ACC112 (cell line): Measurements from ENCODE around the gene NSG1.

ENCODE experiments used
- H2AFZ ChIP-seq: fragments of 200-600 bp; sonication (generic); one replicate; pipeline ENCODE4 v1.6.0; 2017; ENCODE audit warnings: antibody characterized with exemption, low read length; ENCODE audit not compliant: unreplicated experiment
- H3K27ac ChIP-seq: fragments of 200-600 bp; sonication (generic); 2 replicates; pipeline ENCODE4 v1.5.1; 2014; ENCODE audit warnings: low read depth, mild to moderate bottlenecking, antibody characterized with exemption, low read length, moderate library complexity
- H3K27me3 ChIP-seq: fragments of 200-600 bp; sonication (generic); 2 replicates; pipeline ENCODE4 v1.6.1; 2014; ENCODE audit warnings: mild to moderate bottlenecking, antibody characterized with exemption, low read length, moderate library complexity, mixed read lengths; ENCODE audit not compliant: insufficient read depth
- H3K36me3 ChIP-seq: fragments of 200-600 bp; sonication (generic); 2 replicates; pipeline ENCODE4 v1.6.1; 2016; ENCODE audit warnings: mild to moderate bottlenecking, antibody characterized with exemption, low read length, moderate library complexity, mixed read lengths; ENCODE audit not compliant: insufficient read depth
- H3K4me1 ChIP-seq: fragments of 200-600 bp; sonication (generic); one replicate; pipeline ENCODE4 v1.6.1; 2016; ENCODE audit warnings: low read length, mixed read lengths; ENCODE audit not compliant: insufficient read depth, unreplicated experiment, control insufficient read depth
- H3K4me3 ChIP-seq: fragments of 200-600 bp; sonication (generic); 2 replicates; pipeline ENCODE4 v1.5.1; 2014; ENCODE audit warnings: mild to moderate bottlenecking, low read depth, low read length
- H3K79me2 ChIP-seq: fragments of 200-600 bp; sonication (generic); one replicate; pipeline ENCODE4 v1.6.0; 2016; ENCODE audit warnings: low read length; ENCODE audit not compliant: control insufficient read depth, unreplicated experiment, insufficient read depth

Gene NSG1

DNA sequence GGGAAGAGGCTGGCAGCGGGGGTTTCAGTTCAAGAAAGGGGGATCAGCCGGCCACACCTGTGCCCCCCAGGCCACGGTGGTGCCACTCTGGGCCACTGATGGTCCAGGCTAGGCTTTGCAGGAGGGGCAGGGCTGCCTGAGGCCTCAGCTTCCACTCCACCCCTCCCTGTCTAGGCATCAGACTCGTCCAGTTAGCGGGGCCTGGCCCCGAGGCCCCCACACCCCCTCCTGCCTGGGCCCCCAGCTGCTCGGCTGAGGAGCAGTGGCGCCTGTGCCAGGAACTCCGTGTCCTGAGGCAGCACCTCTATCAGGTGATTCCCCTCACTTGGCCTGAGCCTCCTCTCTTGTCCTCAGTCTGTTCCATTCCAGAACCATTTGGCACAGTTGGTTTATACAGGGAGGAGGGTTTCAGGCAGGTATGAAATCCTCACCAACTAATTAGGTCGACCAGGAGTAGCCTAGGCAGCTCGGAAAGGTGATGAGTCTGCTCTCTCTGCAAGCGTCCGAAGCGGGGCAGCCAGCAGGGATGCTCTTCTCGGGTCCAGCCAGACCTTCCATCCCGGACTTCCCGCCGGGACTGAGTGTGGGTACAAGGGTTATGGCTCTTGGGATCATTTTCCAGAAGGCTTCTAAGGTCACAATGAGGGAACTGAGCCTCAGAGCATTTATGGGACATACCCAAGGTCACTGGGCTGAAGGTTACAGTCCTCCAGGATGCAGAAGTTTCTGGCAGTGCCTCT is 2.1 kb downstream of the NSG1 start:
- Histone ChIP-seq H3K4me3 (no peak overlapping the region), H3K27me3 (peaks cover 45% of the 10 kb centered on the region), H3K4me1 (no peaks in the 10 kb centered on the region), H3K36me3 (no peaks in the 10 kb centered on the region), H3K79me2 (no peaks in the 10 kb centered on the region), H2AFZ (no peak overlapping the region), H3K27ac (no peak overlapping the region)

DNA sequence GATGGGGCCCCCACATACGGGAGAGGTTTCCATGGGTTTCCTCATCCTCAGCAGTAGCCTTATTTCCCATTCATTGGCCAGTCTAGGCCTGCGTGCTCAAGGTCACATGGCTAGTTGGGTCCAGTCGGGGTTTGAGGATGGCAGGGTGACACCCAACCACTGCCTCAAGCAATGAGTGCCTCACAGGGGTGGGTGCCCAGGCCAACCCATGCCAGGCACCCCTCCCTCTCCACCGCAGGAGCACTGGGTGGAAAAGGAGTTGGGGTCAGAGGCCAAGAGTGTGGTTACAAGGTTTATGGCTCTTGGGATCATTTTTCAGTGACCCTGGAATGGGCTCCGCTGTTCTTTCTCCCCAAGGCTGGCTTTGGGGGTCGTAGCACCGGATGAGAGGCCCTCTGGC is 3.1 kb downstream of the NSG1 start:
- no peak overlapping the region for H3K4me3 ChIP-seq
- peaks cover 36% of the 10 kb centered on the region for H3K27me3 ChIP-seq
- H3K4me1 ChIP-seq, result peaks cover 9% of the 10 kb centered on the region
- H3K36me3 ChIP-seq, result no peaks in the 10 kb centered on the region
- no peaks in the 10 kb centered on the region for H3K79me2 ChIP-seq
- no peak overlapping the region for H2AFZ ChIP-seq
- no peak overlapping the region for H3K27ac ChIP-seq

DNA sequence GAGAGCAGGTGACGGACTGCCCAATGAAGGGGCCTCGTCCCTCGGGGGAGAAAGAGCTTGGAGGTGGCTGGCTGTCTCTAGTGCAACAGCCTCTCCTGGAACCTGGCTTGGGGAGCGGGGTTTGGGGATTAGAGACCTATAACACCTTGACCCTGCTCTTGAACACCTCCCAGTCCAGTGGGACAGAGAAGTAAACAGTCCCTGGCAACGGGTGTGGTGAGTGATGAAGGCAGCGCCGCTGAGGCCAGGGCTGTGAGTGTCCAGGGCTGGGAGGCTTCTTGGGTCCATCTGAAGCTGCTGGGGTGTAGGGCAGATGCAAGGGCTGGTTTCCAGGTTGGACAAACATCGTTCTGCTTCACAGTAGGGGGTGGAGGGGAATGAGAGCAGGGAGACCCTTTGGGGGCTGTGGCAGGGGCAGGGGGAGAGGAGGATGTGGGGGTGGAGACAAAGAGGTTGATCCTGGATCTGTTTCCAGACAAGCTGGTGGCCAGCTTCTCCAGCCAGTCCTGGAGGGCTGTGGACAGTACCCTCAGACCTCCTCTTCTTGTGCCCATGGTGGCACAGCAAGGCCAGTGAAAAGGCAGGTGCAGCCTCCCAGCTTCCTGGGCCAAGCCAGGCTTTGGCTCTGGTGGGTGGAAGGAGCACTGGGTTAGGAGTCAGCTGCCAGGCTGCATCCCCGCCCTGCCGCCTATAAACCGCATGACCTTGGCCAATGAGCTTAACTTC is 3.8 kb downstream of the NSG1 start:
- Histone ChIP-seq H3K4me3 (no peak overlapping the region), H3K36me3 (no peaks in the 10 kb centered on the region), H3K4me1 (peaks cover 12% of the 10 kb centered on the region), H3K27me3 (peaks cover 38% of the 10 kb centered on the region), H3K79me2 (no peaks in the 10 kb centered on the region), H2AFZ (no peak overlapping the region), H3K27ac (no peak overlapping the region)

DNA sequence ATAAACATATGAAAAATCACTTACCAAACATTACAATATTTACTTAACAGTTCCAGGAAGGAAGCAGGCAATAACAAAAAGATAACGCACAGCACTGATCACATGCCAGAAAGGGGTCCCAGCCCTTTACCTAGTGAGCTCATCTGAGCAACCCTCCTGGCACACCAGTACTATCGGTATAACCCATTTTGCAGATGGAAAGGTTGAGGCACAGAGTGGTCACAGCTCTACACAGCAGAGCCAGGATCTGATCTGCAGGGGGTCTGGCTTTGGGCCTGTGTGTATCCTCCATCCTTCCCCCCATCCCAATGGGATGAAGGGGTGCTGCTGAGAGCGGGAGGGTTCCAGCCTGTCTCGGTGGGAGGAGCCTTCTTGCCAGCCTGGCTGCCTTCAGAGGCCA is 5.0 kb downstream of the NSG1 start:
- Histone ChIP-seq H3K36me3 (no peaks in the 10 kb centered on the region), H2AFZ (no peak overlapping the region), H3K4me1 (peaks cover 16% of the 10 kb centered on the region), H3K4me3 (no peak overlapping the region), H3K79me2 (no peaks in the 10 kb centered on the region), H3K27ac (no peak overlapping the region), H3K27me3 (peaks cover 38% of the 10 kb centered on the region)

DNA sequence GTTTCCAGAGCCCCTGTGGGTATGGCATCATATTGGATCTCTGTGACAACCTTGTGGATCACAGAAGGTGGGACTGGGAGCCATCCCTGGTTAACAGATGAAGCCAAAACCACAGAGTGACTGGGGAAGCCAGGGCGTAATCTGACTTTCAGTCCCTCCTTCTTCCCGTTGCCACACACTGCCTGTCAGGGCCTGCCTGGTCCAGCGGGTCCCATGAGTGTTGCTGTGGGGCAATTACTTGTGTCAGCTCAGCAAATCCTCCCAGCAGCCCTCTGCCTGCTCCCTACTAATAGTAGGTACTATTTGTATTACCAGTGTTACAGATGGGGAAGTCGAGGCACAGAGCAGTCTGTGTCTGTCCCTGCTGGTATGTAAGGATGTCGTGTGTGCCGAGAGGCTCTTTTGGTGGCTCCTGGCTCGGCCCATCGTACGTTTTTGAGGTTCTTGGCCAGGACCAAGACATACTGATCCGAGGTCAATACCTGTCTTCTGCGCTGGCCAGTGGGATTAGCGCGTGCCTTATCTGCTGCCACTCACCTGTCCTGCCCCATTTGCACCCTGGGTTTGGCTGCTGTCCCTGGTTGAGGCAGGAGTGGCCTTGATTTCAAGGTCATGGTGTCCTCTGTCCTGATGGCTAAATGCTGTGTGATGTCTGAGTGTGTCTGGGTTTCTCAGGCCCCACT is 5.7 kb downstream of the NSG1 start:
- Histone ChIP-seq H3K27me3 (peaks cover 31% of the 10 kb centered on the region), H3K36me3 (no peaks in the 10 kb centered on the region), H2AFZ (no peak overlapping the region), H3K4me1 (peaks cover 20% of the 10 kb centered on the region), H3K4me3 (no peak overlapping the region), H3K27ac (no peak overlapping the region), H3K79me2 (no peaks in the 10 kb centered on the region)

DNA sequence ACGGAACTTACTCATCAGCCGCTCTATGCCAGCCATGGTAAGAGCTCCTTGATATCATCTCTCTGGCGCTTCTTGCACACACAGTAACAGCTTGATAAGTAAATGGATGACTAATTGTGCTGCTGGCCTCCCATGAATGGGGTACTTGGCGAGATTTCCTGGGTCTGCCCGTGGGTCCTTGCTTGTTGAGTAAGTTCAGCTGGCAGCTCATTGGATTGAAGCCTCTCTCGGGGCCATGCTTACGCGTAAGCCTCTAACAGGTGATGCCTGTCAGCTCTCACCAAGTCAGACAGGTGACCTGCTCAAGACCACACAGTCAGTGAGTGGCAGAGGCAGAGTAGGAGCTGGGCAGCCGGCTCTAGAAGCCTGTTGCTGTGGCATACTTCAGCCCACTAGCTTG is 7.7 kb downstream of the NSG1 start:
- Histone ChIP-seq H2AFZ (no peak overlapping the region), H3K79me2 (no peaks in the 10 kb centered on the region), H3K27me3 (peaks cover 28% of the 10 kb centered on the region), H3K27ac (no peak overlapping the region), H3K36me3 (no peaks in the 10 kb centered on the region), H3K4me1 (peaks cover 20% of the 10 kb centered on the region), H3K4me3 (no peak overlapping the region)

DNA sequence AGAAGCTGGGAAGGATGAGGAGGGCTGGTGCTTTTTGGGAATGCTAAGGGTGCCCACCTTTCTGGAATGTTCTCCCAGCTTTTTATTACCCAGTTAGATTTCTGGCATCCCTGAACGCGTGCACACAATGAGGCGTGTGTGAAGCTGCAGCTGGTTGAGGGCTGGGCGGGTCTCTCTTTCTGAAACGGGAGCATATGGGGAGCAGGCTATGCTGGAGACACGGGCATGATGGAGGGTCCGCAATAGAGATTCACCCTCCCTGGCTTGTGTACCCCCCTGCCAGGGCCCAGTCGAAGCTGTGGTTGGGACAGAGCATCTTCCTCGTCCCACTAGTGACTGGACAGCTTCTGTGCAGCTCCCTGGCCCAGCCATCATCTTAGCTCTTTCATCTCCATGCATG is 8.5 kb downstream of the NSG1 start:
- Histone ChIP-seq H2AFZ (no peak overlapping the region), H3K27me3 (peaks cover 35% of the 10 kb centered on the region), H3K36me3 (no peaks in the 10 kb centered on the region), H3K4me1 (peaks cover 20% of the 10 kb centered on the region), H3K27ac (no peak overlapping the region), H3K4me3 (no peak overlapping the region), H3K79me2 (no peaks in the 10 kb centered on the region)

DNA sequence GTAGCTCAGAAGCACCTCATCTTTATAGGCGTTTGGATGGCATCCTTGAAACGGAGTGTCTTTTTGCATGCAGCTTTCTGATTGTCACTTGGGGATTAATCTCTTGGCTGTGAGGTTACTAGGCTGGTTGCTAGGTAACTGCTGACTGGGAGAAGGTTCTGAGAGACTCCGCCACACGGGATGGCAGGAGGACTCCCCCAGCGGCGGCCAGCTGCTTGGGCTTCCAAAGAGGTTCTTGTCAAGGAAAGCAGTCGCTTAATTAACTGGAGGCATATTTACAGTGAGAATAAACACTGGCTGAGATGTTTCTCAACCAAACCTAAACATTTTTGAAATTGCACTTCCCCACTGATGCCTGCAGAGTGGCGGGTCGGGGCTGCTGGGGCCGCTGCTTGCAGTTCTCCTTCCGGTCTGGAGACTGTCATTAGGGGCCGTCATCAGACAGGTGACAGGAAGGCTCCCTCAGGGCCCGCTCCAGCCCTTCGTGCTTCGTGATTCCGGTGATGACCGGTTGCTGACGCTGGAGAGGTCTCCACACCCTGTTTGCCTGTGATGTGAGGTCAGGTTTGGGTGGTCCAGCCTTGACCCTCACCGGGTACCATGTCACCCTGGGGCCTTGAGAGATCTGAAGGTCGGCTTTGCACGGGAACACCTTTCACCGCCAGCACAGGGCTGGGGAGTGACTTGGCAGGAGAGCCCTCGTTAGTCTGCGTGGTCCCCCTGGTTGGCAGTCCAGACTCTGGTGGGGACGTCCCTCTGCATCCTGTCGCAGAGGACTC is 9.1 kb downstream of the NSG1 start:
- Histone ChIP-seq H3K79me2 (no peaks in the 10 kb centered on the region), H3K27ac (no peak overlapping the region), H3K27me3 (peaks cover 35% of the 10 kb centered on the region), H3K36me3 (no peaks in the 10 kb centered on the region), H2AFZ (no peak overlapping the region), H3K4me3 (no peak overlapping the region), H3K4me1 (peaks cover 20% of the 10 kb centered on the region)

DNA sequence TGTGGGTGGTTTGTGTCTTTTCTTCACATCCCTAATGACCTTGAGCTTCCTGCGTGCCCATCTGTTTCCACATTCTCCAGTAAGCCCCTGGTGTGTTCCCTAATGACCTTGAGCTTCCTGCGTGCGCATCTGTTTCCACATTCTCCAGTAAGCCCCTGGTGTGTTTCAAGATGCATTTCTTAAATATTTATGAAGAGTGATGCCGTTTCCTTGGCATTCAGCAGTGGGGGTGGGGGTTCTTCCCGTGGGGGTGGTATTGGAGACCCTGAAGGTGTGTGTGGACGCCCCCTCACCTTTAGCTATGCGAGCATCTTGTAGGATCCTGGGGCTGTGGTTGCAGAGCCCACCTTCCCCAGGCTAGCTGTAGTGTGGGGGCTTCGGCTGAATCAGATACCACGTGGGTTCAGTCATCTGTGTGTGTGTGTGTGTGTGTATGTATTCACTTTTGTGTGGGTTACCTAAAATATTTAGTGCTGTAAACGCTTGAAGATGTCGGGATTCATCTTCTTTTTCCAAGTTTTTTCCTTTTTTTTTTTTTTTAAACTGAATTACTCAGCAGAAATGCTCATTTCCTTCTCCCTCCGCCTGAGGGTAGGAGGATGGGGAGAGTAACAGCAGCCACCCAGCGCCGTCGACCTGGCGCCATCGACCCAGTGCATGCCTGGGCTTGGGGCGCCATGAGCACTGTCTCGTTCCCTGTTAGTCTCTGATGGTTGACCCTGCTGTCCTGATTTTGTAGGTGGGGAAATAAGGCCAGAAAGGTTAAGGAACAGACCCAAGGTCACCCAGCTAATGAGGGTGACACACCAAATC is 9.9 kb downstream of the NSG1 start:
- Histone ChIP-seq H2AFZ (no peak overlapping the region), H3K4me1 (peaks cover 20% of the 10 kb centered on the region), H3K36me3 (no peaks in the 10 kb centered on the region), H3K27me3 (peaks cover 35% of the 10 kb centered on the region), H3K4me3 (no peak overlapping the region), H3K79me2 (no peaks in the 10 kb centered on the region), H3K27ac (no peak overlapping the region)

DNA sequence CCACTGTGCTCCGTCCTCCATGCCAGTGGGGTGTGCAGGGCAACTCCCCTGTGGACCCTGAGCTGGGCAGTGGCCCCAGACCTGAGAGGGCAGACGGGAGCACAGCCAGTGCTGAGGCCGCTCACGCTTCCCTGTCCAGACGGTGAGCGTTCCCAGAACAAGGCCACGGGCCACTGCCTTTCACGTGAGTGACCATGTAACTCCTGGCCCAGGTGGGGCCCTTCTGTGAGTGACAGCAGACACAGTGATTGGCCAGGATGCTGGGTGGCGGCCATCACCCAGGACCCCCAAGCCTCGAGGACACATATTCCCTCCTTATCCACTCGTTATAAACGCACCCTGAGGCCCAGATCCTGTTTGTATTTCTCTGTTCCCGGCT is 10.5 kb downstream of the NSG1 start:
- Histone ChIP-seq H2AFZ (no peak overlapping the region), H3K79me2 (no peaks in the 10 kb centered on the region), H3K36me3 (no peaks in the 10 kb centered on the region), H3K27ac (no peak overlapping the region), H3K27me3 (peaks cover 35% of the 10 kb centered on the region), H3K4me3 (no peak overlapping the region), H3K4me1 (peaks cover 20% of the 10 kb centered on the region)
